VCaP (cell line): ENCODE data around the gene HOMER2.
A peak's percentile ranks its signal among the peaks of the same experiment; 100 is the strongest.

Experiments
- H3K27ac ChIP-seq: fragments of 450-650 bp; 2 replicates; pipeline ENCODE4 v1.5.1; 2017
- TF ChIP-seq, protein P1 (sequence below): fragments of 450-650 bp; conservative IDR thresholded peaks from 2 replicates; pipeline ENCODE4 v1.5.1; 2017; ENCODE audit warnings: mild to moderate bottlenecking, moderate library complexity

The HOMER2 gene

DNA sequence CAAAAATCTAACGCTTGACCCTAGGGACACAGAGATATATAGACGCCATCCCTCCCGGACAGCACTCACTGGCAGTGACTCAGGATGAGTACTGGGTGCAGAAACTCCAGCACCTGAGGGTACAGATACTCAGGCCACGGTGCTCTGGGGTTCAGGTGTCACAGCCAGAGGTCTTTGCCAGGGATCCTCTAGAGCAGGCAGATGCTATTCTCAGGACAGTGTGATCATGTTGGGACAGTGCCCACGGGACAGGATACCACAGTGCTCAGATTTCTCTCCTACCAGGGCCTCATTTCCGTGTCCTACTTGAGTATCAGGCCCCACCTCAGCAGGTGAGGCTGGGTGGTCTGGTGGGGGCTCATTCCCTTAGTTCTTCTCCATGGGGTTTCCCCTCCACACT is 34.4 kb downstream of the HOMER2 start:
- H3K27ac ChIP-seq = peak overlapping the region; percentile 100
- TF ChIP-seq, protein P1, sequence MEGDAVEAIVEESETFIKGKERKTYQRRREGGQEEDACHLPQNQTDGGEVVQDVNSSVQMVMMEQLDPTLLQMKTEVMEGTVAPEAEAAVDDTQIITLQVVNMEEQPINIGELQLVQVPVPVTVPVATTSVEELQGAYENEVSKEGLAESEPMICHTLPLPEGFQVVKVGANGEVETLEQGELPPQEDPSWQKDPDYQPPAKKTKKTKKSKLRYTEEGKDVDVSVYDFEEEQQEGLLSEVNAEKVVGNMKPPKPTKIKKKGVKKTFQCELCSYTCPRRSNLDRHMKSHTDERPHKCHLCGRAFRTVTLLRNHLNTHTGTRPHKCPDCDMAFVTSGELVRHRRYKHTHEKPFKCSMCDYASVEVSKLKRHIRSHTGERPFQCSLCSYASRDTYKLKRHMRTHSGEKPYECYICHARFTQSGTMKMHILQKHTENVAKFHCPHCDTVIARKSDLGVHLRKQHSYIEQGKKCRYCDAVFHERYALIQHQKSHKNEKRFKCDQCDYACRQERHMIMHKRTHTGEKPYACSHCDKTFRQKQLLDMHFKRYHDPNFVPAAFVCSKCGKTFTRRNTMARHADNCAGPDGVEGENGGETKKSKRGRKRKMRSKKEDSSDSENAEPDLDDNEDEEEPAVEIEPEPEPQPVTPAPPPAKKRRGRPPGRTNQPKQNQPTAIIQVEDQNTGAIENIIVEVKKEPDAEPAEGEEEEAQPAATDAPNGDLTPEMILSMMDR = no peak

DNA sequence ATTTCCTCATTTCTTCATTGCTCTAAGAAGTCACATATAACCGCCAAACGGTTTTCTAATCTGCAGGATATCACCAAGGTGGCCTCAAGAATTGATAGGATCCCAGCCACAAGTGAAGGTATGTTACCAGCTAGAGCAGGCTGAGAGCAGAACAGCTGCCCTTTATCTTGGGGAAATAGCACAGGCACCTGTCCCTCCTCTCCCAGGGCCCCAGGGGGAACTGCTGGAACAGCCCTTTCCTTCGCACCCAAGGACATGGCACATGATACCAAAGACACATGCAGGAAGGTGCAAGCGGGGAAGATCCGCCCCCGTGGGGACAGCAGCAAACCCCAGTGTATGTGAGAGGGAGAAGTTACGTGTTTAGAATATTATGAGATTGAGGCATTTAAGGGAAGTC is 35.3 kb downstream of the HOMER2 start:
- H3K27ac ChIP-seq = peak overlapping the region; percentile 100
- TF ChIP-seq, protein P1 = no peak

DNA sequence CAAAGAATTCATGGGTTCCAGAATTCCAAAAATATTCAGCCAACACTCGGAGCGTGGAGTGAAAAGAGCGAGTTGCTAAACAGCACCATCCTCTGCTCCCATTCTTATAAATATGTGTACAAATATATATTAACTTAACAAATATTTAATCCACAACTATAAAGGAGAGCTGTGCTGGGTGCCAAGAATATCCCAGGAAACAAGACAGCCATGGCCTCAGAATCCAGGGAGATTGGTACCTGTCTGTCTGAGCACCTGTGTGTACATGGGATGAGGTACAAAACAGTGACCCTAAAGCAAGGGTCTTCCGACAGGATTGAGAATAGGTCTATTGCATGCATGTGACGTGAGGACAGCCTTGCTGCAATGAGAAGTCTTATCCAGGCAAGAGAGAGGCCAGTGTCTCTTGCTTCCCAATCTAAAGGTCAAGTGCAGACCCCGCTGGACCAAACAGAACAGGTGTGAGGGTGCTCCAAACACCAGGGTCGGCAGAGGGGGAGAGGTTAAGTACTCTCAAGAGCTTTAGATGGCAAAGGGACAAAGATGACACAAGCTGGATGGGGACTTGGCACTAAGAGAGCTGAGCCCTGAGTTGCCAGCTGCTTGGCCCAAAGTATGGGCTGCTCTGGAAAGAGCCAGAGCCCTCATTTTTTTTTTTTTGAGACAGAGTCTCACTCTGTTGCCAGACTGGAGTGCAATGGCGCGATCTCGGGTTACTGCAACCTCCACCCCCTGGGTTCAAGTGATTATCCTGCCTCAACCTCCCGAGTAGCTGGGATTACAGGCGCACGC is 36.2 kb downstream of the HOMER2 start:
- peak overlapping the region; percentile 100 for H3K27ac ChIP-seq
- TF ChIP-seq, protein P1 = no peak

DNA sequence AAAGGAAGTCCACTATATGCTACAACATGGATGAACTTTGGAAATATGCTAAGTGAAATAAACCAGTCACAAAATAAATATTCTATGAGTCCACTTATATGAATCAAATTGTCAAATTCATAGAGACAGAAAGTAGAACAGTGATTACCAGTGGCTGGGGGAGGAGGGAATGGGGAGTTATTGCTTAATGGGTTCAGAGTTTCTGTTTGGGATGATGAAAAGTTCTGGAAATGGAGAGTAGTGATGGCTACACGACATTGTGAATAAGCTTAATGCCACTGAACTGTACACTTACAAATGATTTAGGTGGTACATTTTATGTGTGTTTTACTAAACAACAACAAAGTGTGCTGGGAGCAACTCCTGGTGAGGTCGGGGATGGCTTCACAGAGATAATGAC is 38.1 kb downstream of the HOMER2 start:
- H3K27ac ChIP-seq = peak overlapping the region; percentile 100
- TF ChIP-seq, protein P1 = no peak

DNA sequence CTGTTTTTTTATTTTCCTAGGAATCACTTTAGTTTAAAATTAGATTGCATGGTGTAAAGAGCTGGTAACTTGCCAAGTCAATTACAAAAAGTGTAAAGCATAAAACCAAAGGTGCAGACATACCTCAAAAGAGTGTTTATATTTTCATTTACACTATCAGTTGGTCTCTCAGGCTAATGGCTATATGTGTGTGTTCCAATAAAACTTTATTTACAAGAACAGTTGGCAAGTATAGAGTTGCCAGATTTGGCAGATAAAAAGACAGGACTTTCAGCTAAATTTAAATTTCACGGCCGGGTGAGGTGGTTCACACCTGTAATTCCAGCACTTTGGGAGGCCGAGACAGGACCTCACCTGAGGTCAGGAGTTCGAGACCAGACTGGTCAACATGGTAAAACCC is 41.1 kb downstream of the HOMER2 start:
- no peak overlapping the region for H3K27ac ChIP-seq

DNA sequence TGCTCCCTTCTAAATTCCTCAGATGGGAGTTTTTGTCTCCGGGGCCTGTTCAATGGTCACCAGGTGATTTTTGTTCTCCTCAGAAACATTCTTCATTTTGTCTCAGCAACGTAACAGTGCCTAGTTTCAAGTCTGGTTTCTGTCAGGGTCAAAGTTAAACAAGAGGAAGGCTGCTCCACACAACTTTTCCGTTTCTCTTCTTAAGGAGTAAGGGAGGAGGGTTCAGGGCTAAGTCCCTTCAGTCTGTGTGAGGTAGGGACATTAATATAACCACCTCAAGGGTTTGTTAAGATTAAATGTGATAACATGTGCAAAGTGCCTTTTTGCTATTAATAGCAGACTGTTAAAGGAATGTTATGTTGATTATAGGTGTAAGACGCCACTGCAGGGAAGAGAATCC is 41.8 kb downstream of the HOMER2 start:
- TF ChIP-seq, protein P1 = no peak
- no peak overlapping the region for H3K27ac ChIP-seq

More for the DNA sequence above, 41.1 kb downstream of the HOMER2 start:
- TF ChIP-seq, protein P1 = no peak

DNA sequence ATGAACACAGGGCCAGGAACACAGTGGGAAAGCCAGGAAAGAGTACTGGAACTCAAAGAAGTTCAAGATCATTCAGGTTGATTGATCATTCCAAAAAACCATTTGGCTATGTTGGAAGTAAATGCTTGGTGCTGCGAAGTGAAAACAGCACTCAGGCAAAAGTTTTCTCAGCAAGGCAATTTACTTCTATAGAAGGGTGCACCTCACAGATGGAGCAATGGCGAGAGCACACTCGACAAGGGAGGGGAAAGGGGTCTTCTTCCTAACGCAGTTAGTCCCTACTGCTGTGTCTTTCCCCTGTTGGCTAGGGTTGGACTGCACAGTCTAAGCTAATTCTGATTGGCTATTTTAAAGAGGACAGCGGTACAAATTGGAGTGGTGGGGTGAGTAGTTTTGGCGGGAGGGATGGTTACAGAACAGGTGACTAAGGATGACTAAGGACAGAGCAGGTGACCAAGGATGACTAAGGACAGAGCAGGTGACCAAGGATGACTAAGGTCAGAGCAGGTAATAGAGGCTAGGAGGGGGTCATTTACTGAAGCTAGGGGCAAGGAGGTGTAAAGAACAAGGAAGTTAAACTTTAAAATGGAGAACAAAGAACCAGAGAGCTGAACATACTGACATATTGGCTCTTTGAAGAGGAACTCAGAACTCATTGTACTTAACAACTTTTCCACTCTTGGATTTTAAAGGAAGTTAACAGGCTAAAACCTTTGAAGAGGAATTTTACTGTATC is 43.3 kb downstream of the HOMER2 start:
- TF ChIP-seq, protein P1 = no peak
- no peak overlapping the region for H3K27ac ChIP-seq
